GM23248 (cell line): Measurements from ENCODE around the gene ZNF263.

Experiments used
- EZH2 ChIP-seq: fragments of 200-600 bp; sonication (generic); IDR thresholded peaks from 2 replicates; pipeline ENCODE4 v1.6.1; 2018; ENCODE audit warnings: antibody characterized with exemption, mild to moderate bottlenecking; ENCODE audit not compliant: insufficient read depth, poor library complexity, severe bottlenecking
- EZH2phosphoT487 ChIP-seq: fragments of 200-600 bp; sonication (generic); IDR thresholded peaks from 2 replicates; pipeline ENCODE4 v1.6.1; 2018; ENCODE audit warnings: antibody characterized with exemption, moderate library complexity, mild to moderate bottlenecking, low read depth; ENCODE audit not compliant: insufficient read depth

DNA sequence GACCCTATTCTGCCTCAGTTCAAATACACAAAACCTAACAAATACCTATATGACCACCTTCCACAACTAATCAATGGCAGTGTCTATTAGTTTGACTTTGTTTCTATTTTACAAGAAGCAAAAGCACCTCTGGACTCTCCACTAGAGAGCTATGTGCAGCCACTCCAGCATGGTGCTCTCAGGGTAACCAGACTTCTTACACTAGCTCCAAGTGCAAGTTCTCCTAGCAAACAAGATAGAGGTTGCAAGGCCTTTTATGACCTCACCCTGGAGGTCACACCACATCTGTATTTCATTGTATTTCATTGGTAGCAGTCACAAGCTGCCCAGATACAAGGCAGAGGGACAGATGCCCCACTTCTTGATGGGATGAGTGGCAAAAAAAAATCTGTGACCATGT lies 8.3 kb upstream of the ZNF263 start:
- no peak for TF ChIP-seq EZH2
- no peak for TF ChIP-seq EZH2phosphoT487
